Measurements from ENCODE around the gene MC4R. TPM values are rescaled to one million over a fixed set of nuclear protein-coding genes. Genes with fewer than 3 reads are reported as not detected.

MC4R gene
- total RNA-seq, 2 donors from 2014 or later: not detected

DNA sequence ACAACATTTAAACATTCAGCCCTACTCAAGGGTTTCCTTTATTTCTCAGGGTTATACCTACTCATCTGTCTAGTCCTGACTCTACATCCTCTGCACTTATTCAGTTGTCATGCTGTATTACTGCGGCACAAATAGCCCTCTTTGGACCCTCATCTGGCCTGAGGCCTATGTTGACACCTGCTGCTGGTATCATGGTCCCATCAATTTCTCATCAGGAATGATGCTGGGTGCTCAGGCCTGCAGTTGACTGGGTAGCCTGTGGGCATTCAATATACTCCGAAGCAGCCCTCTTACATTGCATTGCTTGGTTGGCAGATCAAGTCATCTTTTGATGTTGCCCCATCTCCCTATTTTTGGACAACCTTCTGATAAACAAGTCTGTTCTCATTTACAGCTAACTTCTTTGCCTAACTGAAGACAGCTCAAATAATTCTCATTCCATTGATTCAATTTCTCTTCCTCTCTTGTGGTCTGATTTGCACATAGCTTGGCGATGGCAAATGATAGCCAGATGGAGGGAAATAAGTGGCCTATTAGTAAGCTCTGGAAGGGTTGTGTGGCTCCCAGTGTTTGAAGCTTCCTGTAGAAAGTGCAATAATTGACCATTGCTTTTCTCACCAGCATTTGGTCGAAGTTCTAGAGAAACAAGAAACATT, 19.1 kb upstream of the MC4R start:
- H3K4me3 Mint-ChIP-seq: no peak overlapping the region

DNA sequence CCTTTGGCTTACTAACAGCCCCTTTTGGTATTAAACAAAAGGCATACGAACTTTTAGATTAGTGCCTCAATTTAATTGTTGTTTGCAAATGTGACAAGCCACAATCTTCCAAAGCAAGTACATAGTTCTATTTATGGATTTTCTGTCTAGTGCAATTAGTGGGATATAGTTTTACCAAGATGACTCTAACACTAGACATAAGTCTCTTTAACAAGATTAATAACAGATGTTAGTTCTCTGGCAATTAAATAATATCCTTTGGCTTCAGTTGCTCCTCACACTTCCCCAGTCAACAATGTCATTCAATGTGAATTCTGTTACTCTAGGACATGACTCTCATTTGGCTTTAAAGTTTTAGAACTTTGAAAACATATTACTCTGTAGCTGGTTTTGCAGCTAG, 16.7 kb upstream of the MC4R start:
- TF ChIP-seq, protein P1, sequence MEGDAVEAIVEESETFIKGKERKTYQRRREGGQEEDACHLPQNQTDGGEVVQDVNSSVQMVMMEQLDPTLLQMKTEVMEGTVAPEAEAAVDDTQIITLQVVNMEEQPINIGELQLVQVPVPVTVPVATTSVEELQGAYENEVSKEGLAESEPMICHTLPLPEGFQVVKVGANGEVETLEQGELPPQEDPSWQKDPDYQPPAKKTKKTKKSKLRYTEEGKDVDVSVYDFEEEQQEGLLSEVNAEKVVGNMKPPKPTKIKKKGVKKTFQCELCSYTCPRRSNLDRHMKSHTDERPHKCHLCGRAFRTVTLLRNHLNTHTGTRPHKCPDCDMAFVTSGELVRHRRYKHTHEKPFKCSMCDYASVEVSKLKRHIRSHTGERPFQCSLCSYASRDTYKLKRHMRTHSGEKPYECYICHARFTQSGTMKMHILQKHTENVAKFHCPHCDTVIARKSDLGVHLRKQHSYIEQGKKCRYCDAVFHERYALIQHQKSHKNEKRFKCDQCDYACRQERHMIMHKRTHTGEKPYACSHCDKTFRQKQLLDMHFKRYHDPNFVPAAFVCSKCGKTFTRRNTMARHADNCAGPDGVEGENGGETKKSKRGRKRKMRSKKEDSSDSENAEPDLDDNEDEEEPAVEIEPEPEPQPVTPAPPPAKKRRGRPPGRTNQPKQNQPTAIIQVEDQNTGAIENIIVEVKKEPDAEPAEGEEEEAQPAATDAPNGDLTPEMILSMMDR (conservative IDR thresholded peaks at IDR 0.05): no peak
- H3K4me3 ChIP-seq (ENCODE audit: low read length): no peak overlapping the region

More for the DNA sequence above, 19.1 kb upstream of the MC4R start:
- Mint-ChIP-seq H3K4me1 (no peaks in the 10 kb centered on the region), H3K27me3 (ENCODE audit: insufficient read depth) (no peaks in the 10 kb centered on the region), H3K9me3 (no peaks in the 10 kb centered on the region), H3K27ac (no peak overlapping the region), H3K36me3 (ENCODE audit: low read depth) (no peaks in the 10 kb centered on the region)
- Histone ChIP-seq H3K4me1 (ENCODE audit: control insufficient read depth, insufficient read depth, low read length) (no peaks in the 10 kb centered on the region), H3K9ac (ENCODE audit: extremely low read depth, low read length, poor library complexity, severe bottlenecking) (no peak overlapping the region), H3K9me3 (ENCODE audit: control insufficient read depth, low read length) (no peaks in the 10 kb centered on the region), H3K4me3 (ENCODE audit: low read length) (no peak overlapping the region), H3K27ac (ENCODE audit: low read depth, low read length) (no peak overlapping the region), H3K36me3 (ENCODE audit: control insufficient read depth, insufficient read depth, low read length) (no peaks in the 10 kb centered on the region), H3K27me3 (ENCODE audit: control insufficient read depth, insufficient read depth, low read length, poor library complexity, severe bottlenecking) (no peaks in the 10 kb centered on the region)
- TF ChIP-seq, protein P1 (conservative IDR thresholded peaks at IDR 0.05): no peak
- 81 to 92% methylated on average over 2 to 4 of the region's 4 CpGs for whole genome bisulfite sequencing, 2 experiments (ENCODE audit: insufficient coverage in 1 of 2, insufficient read length in 1 of 2)
- no peak for DNase-seq

DNA sequence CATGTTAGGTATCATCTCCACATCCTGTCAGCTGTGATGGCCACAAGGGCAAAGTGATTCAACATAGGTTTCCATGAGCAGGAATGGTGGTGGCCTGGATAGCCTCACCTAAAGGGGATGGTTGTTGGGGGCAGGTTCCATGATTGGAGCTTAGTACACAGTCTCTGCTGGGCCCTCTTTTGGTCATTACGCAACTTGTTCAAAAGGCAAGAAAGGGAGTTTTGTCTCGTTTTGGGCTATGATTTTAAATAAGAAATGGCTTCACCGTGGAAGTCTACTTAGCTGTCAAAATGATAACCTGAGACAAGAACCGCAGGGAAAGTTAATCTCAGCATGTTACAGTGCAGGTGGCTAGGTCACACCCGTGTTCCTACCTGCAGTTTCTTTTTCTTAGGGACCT, 13.1 kb upstream of the MC4R start:
- H3K4me3 ChIP-seq (ENCODE audit: low read length): no peak overlapping the region
- no peak overlapping the region for H3K27ac Mint-ChIP-seq
- H3K36me3 ChIP-seq (ENCODE audit: control insufficient read depth, insufficient read depth, low read length): no peaks in the 10 kb centered on the region
- WGBS, 2 experiments (ENCODE audit: insufficient coverage in 1 of 2, insufficient read length in 1 of 2): 89 to 94% methylated on average over 5 of the region's 5 CpGs
- H3K4me3 Mint-ChIP-seq: no peak overlapping the region
- H3K9me3 ChIP-seq (ENCODE audit: control insufficient read depth, low read length): no peaks in the 10 kb centered on the region
- no peak for DNase-seq
- H3K9me3 Mint-ChIP-seq: no peaks in the 10 kb centered on the region
- no peaks in the 10 kb centered on the region for H3K27me3 Mint-ChIP-seq (ENCODE audit: insufficient read depth)
- no peak overlapping the region for H3K9ac ChIP-seq (ENCODE audit: extremely low read depth, low read length, poor library complexity, severe bottlenecking)
- no peaks in the 10 kb centered on the region for H3K4me1 ChIP-seq (ENCODE audit: control insufficient read depth, insufficient read depth, low read length)
- H3K4me1 Mint-ChIP-seq: no peaks in the 10 kb centered on the region
- H3K36me3 Mint-ChIP-seq (ENCODE audit: low read depth): no peaks in the 10 kb centered on the region
- no peaks in the 10 kb centered on the region for H3K27me3 ChIP-seq (ENCODE audit: control insufficient read depth, insufficient read depth, low read length, poor library complexity, severe bottlenecking)
- TF ChIP-seq, protein P1 (conservative IDR thresholded peaks at IDR 0.05): no peak
- no peak overlapping the region for H3K27ac ChIP-seq (ENCODE audit: low read depth, low read length)

More for the DNA sequence above, 16.7 kb upstream of the MC4R start:
- no peak overlapping the region for H3K4me3 Mint-ChIP-seq
- H3K36me3 ChIP-seq (ENCODE audit: control insufficient read depth, insufficient read depth, low read length): no peaks in the 10 kb centered on the region
- H3K4me1 ChIP-seq (ENCODE audit: control insufficient read depth, insufficient read depth, low read length): no peaks in the 10 kb centered on the region
- H3K4me1 Mint-ChIP-seq: no peaks in the 10 kb centered on the region
- H3K27me3 Mint-ChIP-seq (ENCODE audit: insufficient read depth): no peaks in the 10 kb centered on the region
- no peaks in the 10 kb centered on the region for H3K9me3 ChIP-seq (ENCODE audit: control insufficient read depth, low read length)
- H3K36me3 Mint-ChIP-seq (ENCODE audit: low read depth): no peaks in the 10 kb centered on the region
- WGBS, 2 experiments (ENCODE audit: insufficient coverage in 1 of 2, insufficient read length in 1 of 2): 92% methylated on average over 1 of the region's 1 CpG; no CpG with 5 or more reads in 1 of the 2 experiments
- no peaks in the 10 kb centered on the region for H3K27me3 ChIP-seq (ENCODE audit: control insufficient read depth, insufficient read depth, low read length, poor library complexity, severe bottlenecking)
- H3K27ac Mint-ChIP-seq: no peak overlapping the region
- H3K9ac ChIP-seq (ENCODE audit: extremely low read depth, low read length, poor library complexity, severe bottlenecking): no peak overlapping the region
- DNase-seq: no peak
- H3K9me3 Mint-ChIP-seq: no peaks in the 10 kb centered on the region
- H3K27ac ChIP-seq (ENCODE audit: low read depth, low read length): no peak overlapping the region
